ENCODE data around the gene ABCC8. TPM values are rescaled to one million over a fixed set of nuclear protein-coding genes. Genes with fewer than 3 reads are reported as not detected.
A peak's percentile ranks its signal among the peaks of the same experiment; 100 is the strongest.

ABCC8 gene
- total and polyA plus RNA-seq, 4 experiments from 2014 or later = not detected

GRCh38 chr11:17443926-17444690 is 32.5 kb downstream of the ABCC8 start:
- Mint-ChIP-seq H3K27ac (no peak overlapping the region), H3K9me3 (peaks cover 0 to 4% (median 0%) of the 10 kb centered on the region in 8 donors), H3K36me3 (no peaks in the 10 kb centered on the region), H3K4me1 (peaks cover 0 to 8% (median 4%) of the 10 kb centered on the region in 4 donors), H3K27me3 (peaks cover 4 to 13% of the 10 kb centered on the region in 2 donors), H3K4me3 (no peak overlapping the region)
- Histone ChIP-seq H3K27me3 (ENCODE audit: insufficient read depth, low read length) (no peaks in the 10 kb centered on the region), H3K4me1 (ENCODE audit: insufficient read depth, low read length) (no peaks in the 10 kb centered on the region), H3K27ac (ENCODE audit: low read depth, low read length) (no peak overlapping the region), H3K9me3 (ENCODE audit: control insufficient read depth in 1 of 2, low read length in 2 of 2) (no peaks in the 10 kb centered on the region), H3K36me3 (ENCODE audit: insufficient read depth, low read length) (no peaks in the 10 kb centered on the region), H3K4me3 (ENCODE audit: low read length in 2 of 2) (no peak overlapping the region)
- ChIA-PET CTCF (ENCODE audit: partially characterized antibody) (interaction anchor here (1.5 kb wide), 1 partner anchor 58 kb away, joined by 3 read pairs; no protein-coding TSS in a partner anchor), POLR2A (ENCODE audit: partially characterized antibody) (no interaction called here)
- no peak for DNase-seq
- intact Hi-C loops (cut with micrococcal nuclease) = no loop called here

DNA sequence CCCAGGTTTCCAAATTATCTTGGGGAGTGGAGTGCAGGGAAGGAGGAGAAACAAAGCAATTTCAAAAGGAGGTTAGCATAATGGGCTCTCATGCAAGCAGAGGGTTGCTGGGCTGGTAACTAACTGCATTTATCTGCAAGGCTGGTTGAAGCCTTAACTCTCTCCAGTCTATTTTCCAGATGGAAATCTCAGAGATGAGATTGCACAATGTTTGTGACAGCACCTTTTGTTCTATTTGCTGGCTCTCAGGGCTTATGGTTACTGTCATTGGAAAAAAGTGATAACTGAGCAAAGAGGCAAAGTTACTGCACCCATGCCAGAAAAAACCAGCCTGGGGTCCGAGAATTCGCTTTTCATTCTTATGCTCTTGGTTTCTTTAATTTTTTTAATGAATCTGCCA is 33.2 kb downstream of the ABCC8 start:
- intact Hi-C loops (cut with micrococcal nuclease) = no loop called here
- no peak for DNase-seq
- peaks cover 8 to 14% of the 10 kb centered on the region in 2 donors for H3K27me3 Mint-ChIP-seq
- CTCF ChIA-PET (ENCODE audit: partially characterized antibody) = no interaction called here
- H3K27ac Mint-ChIP-seq = no peak overlapping the region
- peaks cover 0 to 4% (median 0%) of the 10 kb centered on the region in 8 donors for H3K9me3 Mint-ChIP-seq
- no peaks in the 10 kb centered on the region for H3K4me1 ChIP-seq (ENCODE audit: insufficient read depth, low read length)
- H3K36me3 ChIP-seq (ENCODE audit: insufficient read depth, low read length) = no peaks in the 10 kb centered on the region
- no peaks in the 10 kb centered on the region for H3K36me3 Mint-ChIP-seq
- no peaks in the 10 kb centered on the region for H3K9me3 ChIP-seq (ENCODE audit: control insufficient read depth in 1 of 2, low read length in 2 of 2)
- no peaks in the 10 kb centered on the region for H3K27me3 ChIP-seq (ENCODE audit: insufficient read depth, low read length)
- H3K27ac ChIP-seq (ENCODE audit: low read depth, low read length) = no peak overlapping the region
- H3K4me3 ChIP-seq (ENCODE audit: low read length in 2 of 2) = no peak overlapping the region
- POLR2A ChIA-PET (ENCODE audit: partially characterized antibody) = no interaction called here
- peaks cover 0 to 15% (median 4%) of the 10 kb centered on the region in 4 donors for H3K4me1 Mint-ChIP-seq
- H3K4me3 Mint-ChIP-seq = no peak overlapping the region

- Mint-ChIP-seq H3K9me3 (peaks cover 0 to 4% (median 0%) of the 10 kb centered on the region in 8 donors), H3K4me1 (peaks cover 0 to 16% (median 4%) of the 10 kb centered on the region in 4 donors), H3K27me3 (peaks cover 8 to 14% of the 10 kb centered on the region in 2 donors), H3K27ac (no peak overlapping the region), H3K36me3 (no peaks in the 10 kb centered on the region), H3K4me3 (no peak overlapping the region)
- Histone ChIP-seq H3K4me1 (ENCODE audit: insufficient read depth, low read length) (no peaks in the 10 kb centered on the region), H3K4me3 (ENCODE audit: low read length in 2 of 2) (no peak overlapping the region), H3K27me3 (ENCODE audit: insufficient read depth, low read length) (no peaks in the 10 kb centered on the region), H3K27ac (ENCODE audit: low read depth, low read length) (no peak overlapping the region), H3K9me3 (ENCODE audit: control insufficient read depth in 1 of 2, low read length in 2 of 2) (no peaks in the 10 kb centered on the region), H3K36me3 (ENCODE audit: insufficient read depth, low read length) (no peaks in the 10 kb centered on the region)
- CTCF ChIA-PET (ENCODE audit: partially characterized antibody) = no interaction called here
- intact Hi-C loops (cut with micrococcal nuclease) = no loop called here
- DNase-seq = no peak
- POLR2A ChIA-PET (ENCODE audit: partially characterized antibody) = no interaction called here
Measured at GRCh38 chr11:17443000-17443399, 33.6 kb downstream of the ABCC8 start.

- Mint-ChIP-seq H3K4me3 (peak overlapping the region in 1 of 8 donors; percentile 33), H3K4me1 (peaks cover 0 to 16% (median 4%) of the 10 kb centered on the region in 4 donors), H3K27ac (no peak overlapping the region), H3K27me3 (peaks cover 8 to 14% of the 10 kb centered on the region in 2 donors), H3K9me3 (peaks cover 0 to 4% (median 0%) of the 10 kb centered on the region in 8 donors), H3K36me3 (no peaks in the 10 kb centered on the region)
- no peak for DNase-seq
- no peaks in the 10 kb centered on the region for H3K9me3 ChIP-seq (ENCODE audit: control insufficient read depth in 1 of 2, low read length in 2 of 2)
- ChIA-PET CTCF (ENCODE audit: partially characterized antibody) (no interaction called here), POLR2A (ENCODE audit: partially characterized antibody) (no interaction called here)
- no peaks in the 10 kb centered on the region for H3K27me3 ChIP-seq (ENCODE audit: insufficient read depth, low read length)
- H3K4me1 ChIP-seq (ENCODE audit: insufficient read depth, low read length) = no peaks in the 10 kb centered on the region
- no peak overlapping the region for H3K27ac ChIP-seq (ENCODE audit: low read depth, low read length)
- intact Hi-C loops (cut with micrococcal nuclease) = no loop called here
- H3K36me3 ChIP-seq (ENCODE audit: insufficient read depth, low read length) = no peaks in the 10 kb centered on the region
- H3K4me3 ChIP-seq (ENCODE audit: low read length in 2 of 2) = no peak overlapping the region
Measured at GRCh38 chr11:17439316-17439782, 37.3 kb downstream of the ABCC8 start.

GRCh38 chr11:17437366-17437765 is 39.3 kb downstream of the ABCC8 start:
- no peak overlapping the region for H3K27ac Mint-ChIP-seq
- Histone ChIP-seq H3K27ac (ENCODE audit: low read depth, low read length) (no peak overlapping the region), H3K36me3 (ENCODE audit: insufficient read depth, low read length) (no peaks in the 10 kb centered on the region), H3K4me3 (ENCODE audit: low read length in 2 of 2) (no peak overlapping the region), H3K9me3 (ENCODE audit: control insufficient read depth in 1 of 2, low read length in 2 of 2) (no peaks in the 10 kb centered on the region), H3K27me3 (ENCODE audit: insufficient read depth, low read length) (no peaks in the 10 kb centered on the region), H3K4me1 (ENCODE audit: insufficient read depth, low read length) (no peaks in the 10 kb centered on the region)
- H3K36me3 Mint-ChIP-seq = no peaks in the 10 kb centered on the region
- peaks cover 0 to 4% (median 0%) of the 10 kb centered on the region in 8 donors for H3K9me3 Mint-ChIP-seq
- peaks cover 8 to 11% of the 10 kb centered on the region in 2 donors for H3K27me3 Mint-ChIP-seq
- DNase-seq = no peak
- ChIA-PET CTCF (ENCODE audit: partially characterized antibody) (interaction anchor here (0.7 kb wide), 1 partner anchor 51 kb away, joined by 3 read pairs; no protein-coding TSS in a partner anchor), POLR2A (ENCODE audit: partially characterized antibody) (no interaction called here)
- no peak overlapping the region for H3K4me3 Mint-ChIP-seq
- peaks cover 0 to 16% (median 4%) of the 10 kb centered on the region in 4 donors for H3K4me1 Mint-ChIP-seq
- intact Hi-C loops (cut with micrococcal nuclease) = no loop called here

- H3K27ac Mint-ChIP-seq = no peak overlapping the region
- Histone ChIP-seq H3K4me1 (ENCODE audit: insufficient read depth, low read length) (no peaks in the 10 kb centered on the region), H3K36me3 (ENCODE audit: insufficient read depth, low read length) (no peaks in the 10 kb centered on the region), H3K27me3 (ENCODE audit: insufficient read depth, low read length) (no peaks in the 10 kb centered on the region), H3K9me3 (ENCODE audit: control insufficient read depth in 1 of 2, low read length in 2 of 2) (no peaks in the 10 kb centered on the region), H3K27ac (ENCODE audit: low read depth, low read length) (no peak overlapping the region), H3K4me3 (ENCODE audit: low read length in 2 of 2) (no peak overlapping the region)
- no peak for DNase-seq
- CTCF ChIA-PET (ENCODE audit: partially characterized antibody) = no interaction called here
- no peaks in the 10 kb centered on the region for H3K9me3 Mint-ChIP-seq
- no peaks in the 10 kb centered on the region for H3K36me3 Mint-ChIP-seq
- intact Hi-C loops (cut with micrococcal nuclease) = no loop called here
- POLR2A ChIA-PET (ENCODE audit: partially characterized antibody) = no interaction called here
- peaks cover 0 to 8% (median 0%) of the 10 kb centered on the region in 4 donors for H3K4me1 Mint-ChIP-seq
- H3K4me3 Mint-ChIP-seq = no peak overlapping the region
- H3K27me3 Mint-ChIP-seq = peaks cover 4 to 5% of the 10 kb centered on the region in 2 donors
Measured at GRCh38 chr11:17434108-17434507, 42.5 kb downstream of the ABCC8 start.

- POLR2A ChIA-PET (ENCODE audit: partially characterized antibody) = no interaction called here
- CTCF ChIA-PET (ENCODE audit: partially characterized antibody) = interaction anchor here (1.1 kb wide), 1 partner anchor 21 kb away, joined by 3 read pairs; no protein-coding TSS in a partner anchor
Measured at GRCh38 chr11:17432002-17432401, 44.6 kb downstream of the ABCC8 start.

More at GRCh38 chr11:17432002-17432401, 44.6 kb downstream of the ABCC8 start:
- no peak overlapping the region for H3K4me3 ChIP-seq (ENCODE audit: low read length in 2 of 2)
- no peaks in the 10 kb centered on the region for H3K36me3 ChIP-seq (ENCODE audit: insufficient read depth, low read length)
- intact Hi-C loops (cut with micrococcal nuclease) = no loop called here
- no peak overlapping the region for H3K4me3 Mint-ChIP-seq
- no peak for DNase-seq
- H3K27me3 Mint-ChIP-seq = peaks cover 1 to 4% of the 10 kb centered on the region in 2 donors
- no peaks in the 10 kb centered on the region for H3K4me1 ChIP-seq (ENCODE audit: insufficient read depth, low read length)
- no peaks in the 10 kb centered on the region for H3K9me3 Mint-ChIP-seq
- H3K27ac ChIP-seq (ENCODE audit: low read depth, low read length) = no peak overlapping the region
- no peaks in the 10 kb centered on the region for H3K27me3 ChIP-seq (ENCODE audit: insufficient read depth, low read length)
- no peaks in the 10 kb centered on the region for H3K4me1 Mint-ChIP-seq
- no peaks in the 10 kb centered on the region for H3K36me3 Mint-ChIP-seq
- H3K9me3 ChIP-seq (ENCODE audit: control insufficient read depth in 1 of 2, low read length in 2 of 2) = no peaks in the 10 kb centered on the region
- H3K27ac Mint-ChIP-seq = no peak overlapping the region
